Lower leg skin (tissue), 4 donors: ENCODE measurements around the gene SERINC5. TPM values are rescaled to one million over a fixed set of nuclear protein-coding genes. Genes with fewer than 3 reads are reported as not detected.

ENCODE experiments used
- DNase-seq, 2 donors: peaks; one replicate each; pipeline ENCODE4 v3.0.0-alpha.2; 2019; ENCODE audit warnings: low spot score in 2 of 2
- H3K4me3 ChIP-seq: fragments of 200-600 bp; sonication (generic); 2 replicates; pipeline ENCODE4 v1.5.1; 2017; ENCODE audit warnings: mild to moderate bottlenecking, low read depth; ENCODE audit not compliant: poor library complexity, severe bottlenecking
- POLR2A ChIP-seq, 2 donors: fragments of 450-650 bp; IDR thresholded peaks; one replicate each; pipeline ENCODE4 v1.6.1; 2016 to 2017; ENCODE audit warnings: antibody characterized with exemption in 2 of 2, mild to moderate bottlenecking in 1 of 2, moderate library complexity in 1 of 2
- WGBS, 2 donors: methylation state at CpG; one replicate each; pipeline ENCODE4 v1.1.5; 2018; 5-methylcytosine and 5-hydroxymethylcytosine counted together
- intact Hi-C: fragments of 100-400 bp; cut with DNase I; formaldehyde crosslinking; loops from one replicate; pipeline ENCODE4 v1.15.0; 2023; ENCODE audit warnings: low total_unique reads
- total RNA-seq, 4 donors: library from RNA; depleted of rRNA; stranded (reverse); fragments of >200 nt; gene quantifications; one replicate each; pipeline ENCODE4 v1.1.0, GENCODE V29; 2016
- TF ChIP-seq, protein P1 (sequence below), 3 donors: fragments of 450-650 bp; IDR thresholded peaks; one replicate each; pipeline ENCODE4 v1.5.1; 2016; ENCODE audit warnings: antibody characterized with exemption in 3 of 3, mild to moderate bottlenecking in 3 of 3, moderate library complexity in 2 of 3

SERINC5 gene
- total RNA-seq, 4 donors from 2014 or later: 49.6 to 61.4 (median 56.3) TPM

GRCh38 chr5:80291761-80292160 is 35.9 kb upstream of the SERINC5 start:
- 81 to 82% methylated on average over 8 of the region's 8 CpGs for WGBS, 2 donors
- no peak for TF ChIP-seq POLR2A (IDR thresholded peaks at IDR 0.05)
- TF ChIP-seq, protein P1, sequence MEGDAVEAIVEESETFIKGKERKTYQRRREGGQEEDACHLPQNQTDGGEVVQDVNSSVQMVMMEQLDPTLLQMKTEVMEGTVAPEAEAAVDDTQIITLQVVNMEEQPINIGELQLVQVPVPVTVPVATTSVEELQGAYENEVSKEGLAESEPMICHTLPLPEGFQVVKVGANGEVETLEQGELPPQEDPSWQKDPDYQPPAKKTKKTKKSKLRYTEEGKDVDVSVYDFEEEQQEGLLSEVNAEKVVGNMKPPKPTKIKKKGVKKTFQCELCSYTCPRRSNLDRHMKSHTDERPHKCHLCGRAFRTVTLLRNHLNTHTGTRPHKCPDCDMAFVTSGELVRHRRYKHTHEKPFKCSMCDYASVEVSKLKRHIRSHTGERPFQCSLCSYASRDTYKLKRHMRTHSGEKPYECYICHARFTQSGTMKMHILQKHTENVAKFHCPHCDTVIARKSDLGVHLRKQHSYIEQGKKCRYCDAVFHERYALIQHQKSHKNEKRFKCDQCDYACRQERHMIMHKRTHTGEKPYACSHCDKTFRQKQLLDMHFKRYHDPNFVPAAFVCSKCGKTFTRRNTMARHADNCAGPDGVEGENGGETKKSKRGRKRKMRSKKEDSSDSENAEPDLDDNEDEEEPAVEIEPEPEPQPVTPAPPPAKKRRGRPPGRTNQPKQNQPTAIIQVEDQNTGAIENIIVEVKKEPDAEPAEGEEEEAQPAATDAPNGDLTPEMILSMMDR (IDR thresholded peaks at IDR 0.05): no peak
- DNase-seq: no peak
- intact Hi-C loops: no loop called here
- no peak overlapping the region for H3K4me3 ChIP-seq

DNA sequence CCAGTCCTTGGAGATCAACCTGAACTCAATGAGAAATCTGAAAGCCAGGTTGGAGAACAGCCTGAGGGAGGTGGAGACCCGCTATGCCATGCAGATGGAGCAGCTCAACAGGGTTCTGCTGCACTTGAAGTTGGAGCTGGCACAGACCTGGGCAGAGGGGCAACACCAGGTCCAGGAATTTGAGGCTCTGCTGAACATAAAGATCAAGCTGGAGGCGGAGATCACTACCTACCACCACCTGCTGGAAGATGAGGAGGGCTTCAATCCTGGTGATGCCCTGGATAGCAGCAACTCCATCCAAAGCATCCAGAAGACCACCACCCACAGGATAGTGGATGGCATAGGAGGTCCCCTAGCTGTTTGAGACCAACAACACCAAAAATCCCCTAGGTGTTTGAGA is 33.5 kb upstream of the SERINC5 start:
- TF ChIP-seq, protein P1 (IDR thresholded peaks at IDR 0.05): no peak
- no peak for TF ChIP-seq POLR2A (IDR thresholded peaks at IDR 0.05)
- no peak overlapping the region for H3K4me3 ChIP-seq
- intact Hi-C loops: no loop called here
- DNase-seq: no peak
- 89 to 95% methylated on average over 2 of the region's 2 CpGs for WGBS, 2 donors

DNA sequence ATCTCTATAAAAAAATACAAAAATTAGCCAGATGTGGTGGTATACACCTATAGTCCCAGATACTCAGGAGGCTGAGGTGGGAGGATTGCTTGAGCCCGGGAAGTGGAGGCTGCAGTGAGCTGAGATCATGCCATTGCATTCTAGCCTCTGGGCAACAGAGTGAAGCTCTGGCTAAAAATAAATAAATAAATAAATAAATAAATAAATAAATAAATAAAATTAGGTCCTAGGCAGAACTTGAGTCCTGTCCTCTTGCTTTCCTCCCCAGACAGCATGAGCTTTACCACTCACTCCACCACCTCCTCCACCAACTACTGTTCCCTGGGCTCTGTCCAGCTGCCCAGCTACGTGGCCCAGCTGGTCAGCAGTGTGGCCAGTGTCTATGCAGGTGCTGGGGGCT is 32.3 kb upstream of the SERINC5 start:
- TF ChIP-seq, protein P1 (IDR thresholded peaks at IDR 0.05): no peak
- TF ChIP-seq POLR2A (IDR thresholded peaks at IDR 0.05): no peak
- no peak for DNase-seq
- H3K4me3 ChIP-seq: no peak overlapping the region
- WGBS, 2 donors: 87 to 89% methylated on average over 2 of the region's 2 CpGs
- intact Hi-C loops: no loop called here

DNA sequence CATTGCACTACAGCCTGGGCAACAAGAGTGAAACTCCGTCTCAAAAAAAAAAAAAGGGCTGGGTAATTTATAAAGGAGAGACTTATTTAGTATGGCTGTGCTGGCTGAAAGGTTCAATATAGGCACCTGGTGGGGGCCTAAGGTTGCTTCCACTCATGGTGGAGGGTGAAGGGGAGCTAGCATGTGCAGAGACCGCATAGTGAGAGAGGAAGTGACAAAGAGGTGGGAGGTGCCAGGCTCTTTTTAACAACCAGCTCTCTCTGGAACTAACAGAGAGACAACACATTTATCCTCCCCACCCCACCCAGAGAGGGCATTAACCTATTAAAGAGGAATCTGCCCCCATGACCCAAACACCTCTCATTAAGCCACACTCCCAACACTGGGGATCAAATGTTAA is 28.9 kb upstream of the SERINC5 start:
- WGBS, 2 donors: 53 to 71% methylated on average over 2 of the region's 2 CpGs
- TF ChIP-seq POLR2A (IDR thresholded peaks at IDR 0.05): no peak
- TF ChIP-seq, protein P1 (IDR thresholded peaks at IDR 0.05): no peak
- DNase-seq: no peak

GRCh38 chr5:80283360-80283759 is 27.5 kb upstream of the SERINC5 start:
- no peak overlapping the region for H3K4me3 ChIP-seq
- 66 to 78% methylated on average over 1 of the region's 1 CpG for WGBS, 2 donors
- no peak for TF ChIP-seq POLR2A (IDR thresholded peaks at IDR 0.05)
- TF ChIP-seq, protein P1 (IDR thresholded peaks at IDR 0.05): no peak
- intact Hi-C loops: no loop called here
- no peak for DNase-seq

More for the DNA sequence above, 28.9 kb upstream of the SERINC5 start:
- no peak overlapping the region for H3K4me3 ChIP-seq
- intact Hi-C loops: no loop called here

- TF ChIP-seq, protein P1 (IDR thresholded peaks at IDR 0.05): no peak
- TF ChIP-seq POLR2A (IDR thresholded peaks at IDR 0.05): no peak
- intact Hi-C loops: no loop called here
- WGBS, 2 donors: 62 to 65% methylated on average over 3 of the region's 3 CpGs
- no peak overlapping the region for H3K4me3 ChIP-seq
- DNase-seq: no peak
These were observed 26.2 kb upstream of the SERINC5 start for GRCh38 chr5:80282054-80282453.
